ENCODE data around the gene MGMT.

GRCh38 chr10:129624526-129624925 lies 157.5 kb downstream of the MGMT start:
- TF ChIP-seq MEF2A (IDR thresholded peaks at IDR 0.05; ENCODE audit: borderline replicate concordance, low read depth) (no peak), MAX (IDR thresholded peaks at IDR 0.05; ENCODE audit: low read depth) (no peak)

Measured in SK-N-SH (cell line).